ENCODE results near the gene TICRR. TPM values are rescaled to one million over a fixed set of nuclear protein-coding genes. Genes with fewer than 3 reads are reported as not detected.

TICRR gene
- total RNA-seq, 1 experiment from 2014 or later, result 37.4 TPM

GRCh38 chr15:89630260-89630659 is 55.0 kb downstream of the TICRR start:
- ATAC-seq (no peak), DNase-seq (ENCODE audit: low spot score) (no peak)
- Mint-ChIP-seq H3K4me3 (no peak overlapping the region), H3K9me3 (peaks cover 14% of the 10 kb centered on the region), H3K36me3 (peaks cover 92% of the 10 kb centered on the region), H3K27ac (no peak overlapping the region), H3K4me1 (no peaks in the 10 kb centered on the region), H3K27me3 (ENCODE audit: low read depth) (peaks cover 5% of the 10 kb centered on the region)
- no peak for TF ChIP-seq STAT6 (CRISPR knock-in tag; conservative IDR thresholded peaks at IDR 0.05; ENCODE audit: low read depth)
- no peak for TF ChIP-seq PREB (CRISPR knock-in tag; IDR thresholded peaks at IDR 0.05; ENCODE audit: borderline replicate concordance)
- no peak for TF ChIP-seq ZSCAN18 (CRISPR knock-in tag; IDR thresholded peaks at IDR 0.05)
- no peak for TF ChIP-seq ZNF219 (CRISPR knock-in tag; IDR thresholded peaks at IDR 0.05; ENCODE audit: borderline replicate concordance)
- TF ChIP-seq SP1 (CRISPR knock-in tag; conservative IDR thresholded peaks at IDR 0.05), result no peak
- TF ChIP-seq IRF1 (CRISPR knock-in tag; IDR thresholded peaks at IDR 0.05), result no peak
- TF ChIP-seq MAX (CRISPR knock-in tag; IDR thresholded peaks at IDR 0.05), result no peak
- no peak for TF ChIP-seq CTCF (IDR thresholded peaks at IDR 0.05)
- no peak for TF ChIP-seq ZNF416 (CRISPR knock-in tag; IDR thresholded peaks at IDR 0.05)
- TF ChIP-seq OVOL2 (CRISPR knock-in tag; IDR thresholded peaks at IDR 0.05; ENCODE audit: borderline replicate concordance), result no peak
- TF ChIP-seq KAT7 (CRISPR knock-in tag; IDR thresholded peaks at IDR 0.05; ENCODE audit: borderline replicate concordance), result no peak
- ChIA-PET POLR2A (no interaction called here), CTCF (interaction anchor here (2.3 kb wide), 1 partner anchor 17 kb away, joined by 11 read pairs; no protein-coding TSS in a partner anchor)

- TF ChIP-seq IRF2 (CRISPR knock-in tag; IDR thresholded peaks at IDR 0.05; ENCODE audit: borderline replicate concordance, low read depth), result no peak
- TF ChIP-seq FOXP1 (CRISPR knock-in tag; IDR thresholded peaks at IDR 0.05; ENCODE audit: borderline replicate concordance), result peak; percentile 32; the same call in 1 of the 2 replicates
- no peak for TF ChIP-seq ZNF138 (CRISPR knock-in tag; conservative IDR thresholded peaks at IDR 0.05)
- TF ChIP-seq SMAD3 (CRISPR knock-in tag; IDR thresholded peaks at IDR 0.05; ENCODE audit: borderline replicate concordance), result no peak
- Mint-ChIP-seq H3K4me1 (no peaks in the 10 kb centered on the region), H3K9me3 (peaks cover 18% of the 10 kb centered on the region), H3K27me3 (ENCODE audit: low read depth) (peaks cover 8% of the 10 kb centered on the region), H3K36me3 (peaks cover 90% of the 10 kb centered on the region), H3K4me3 (no peak overlapping the region), H3K27ac (no peak overlapping the region)
- DNase-seq (ENCODE audit: low spot score) (no peak), ATAC-seq (no peak; the same call in none of the 2 replicates)
- ChIA-PET POLR2A (no interaction called here), CTCF (no interaction called here)
Measured at GRCh38 chr15:89630974-89631901, 56.0 kb downstream of the TICRR start.

Measured in WTC11 (cell line).